ENCODE measurements around the gene RBFOX2. TPM values are rescaled to one million over a fixed set of nuclear protein-coding genes. Genes with fewer than 3 reads are reported as not detected.

The RBFOX2 gene
- total RNA-seq (2021; fragmentation: NEBNext Ultra II Directional; extraction: Animal tissue kit (Norgen Biotek cat#: 25700)) (108 and 121 TPM in 2 replicates), polyA plus RNA-seq (2011; rRNA removed) (122 and 138 TPM in 2 replicates), polyA minus RNA-seq (2011; rRNA and poly(A)+ RNA removed) (181 and 254 TPM in 2 replicates)
- polyA plus RNA-seq (2011; cell fraction: cytosol; rRNA removed): 125 TPM
- 169 TPM for polyA plus RNA-seq (2011; cell fraction: nucleus; rRNA removed)
- 66.5 to 88.5 TPM (median 83.3 TPM) in 4 replicates for polyA plus RNA-seq (2012, experiment 1 of 2)
- 21.5 TPM for polyA plus RNA-seq (2012, experiment 2 of 2)
- 74.2 TPM for polyA plus RNA-seq (2013, experiment 1 of 2)
- 74.1 TPM for polyA plus RNA-seq (2013, experiment 2 of 2)
- 83.7 TPM for polyA minus RNA-seq (2011; cell fraction: cytosol; rRNA and poly(A)+ RNA removed)
- polyA minus RNA-seq (2011; cell fraction: nucleus; rRNA and poly(A)+ RNA removed): 129 TPM
- long read RNA-seq, experiment 1, partial matches to known transcripts: 4 of 1,274 reads
- long read RNA-seq, experiment 1, other reads (novel, unspliced or antisense): 1,266 of 1,274 reads
- long read RNA-seq, experiment 2, transcript RBFOX2-208 (13 exons, 1,254 nt): major isoform, 9 of 139 reads
- long read RNA-seq, experiment 2, partial matches to known transcripts: 90 of 139 reads
- long read RNA-seq, experiment 2, other reads (novel, unspliced or antisense): 33 of 139 reads

DNA sequence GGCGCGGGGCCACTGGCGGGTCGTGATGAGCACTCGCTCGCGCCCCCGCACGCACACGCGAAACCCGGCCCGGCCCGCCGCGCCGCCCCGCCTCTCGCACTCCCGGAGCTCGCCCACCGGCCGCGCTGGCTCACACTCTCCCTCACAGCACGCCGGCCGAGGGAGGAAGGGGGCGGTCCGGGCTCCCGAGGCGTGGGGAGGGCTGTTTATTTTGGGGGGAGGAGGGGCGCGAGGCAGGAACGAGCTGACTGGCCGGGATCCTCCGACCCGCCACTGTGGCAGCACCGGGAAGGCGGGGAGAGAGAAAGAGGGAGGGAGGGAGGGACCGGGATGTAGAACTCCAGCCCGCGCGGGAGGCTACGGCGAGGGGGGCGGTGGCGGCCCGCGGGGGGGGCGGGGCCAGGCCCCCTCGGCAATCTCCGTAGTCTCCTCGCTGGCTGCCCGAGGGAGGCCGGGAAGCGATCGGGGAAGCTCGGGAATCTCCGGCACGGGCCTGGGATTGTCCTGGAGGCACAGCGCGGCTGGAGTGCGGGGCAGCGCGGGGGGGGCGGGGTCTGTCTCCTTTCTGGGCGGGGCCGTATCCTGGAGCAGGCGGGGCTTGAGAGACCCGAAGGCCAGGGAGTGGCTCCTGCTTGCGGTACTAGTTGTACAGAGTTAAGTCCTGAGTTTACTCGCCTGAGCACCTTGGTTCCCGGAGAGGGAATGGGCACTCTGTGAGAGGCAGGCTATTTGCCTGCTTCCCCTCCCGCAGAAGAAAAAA is at the start of gene RBFOX2:
RBFOX2 (minus strand) TSS at position 179 of the 760 bp plus-strand sequence. CDS start 399 bp downstream, outside the sequence.
- Histone ChIP-seq H4K91ac (replicated peaks; ENCODE audit: insufficient read length, low read length) (no peak within 1 kb of the TSS), H4K8ac (ENCODE audit: extremely low read depth, insufficient read depth, low read length) (0 out of 2 replicates have a peak within 1 kb of the TSS, but pooled peaks have one; percentile 91), H3K4me1 (replicated peaks in 1 of 4; ENCODE audit: control insufficient read depth in 3 of 4, insufficient read depth in 4 of 4, low read length in 3 of 4) (peaks cover 0 to 9% (median 6%) of the 10 kb centered on the region in 4 experiments; a peak in 5 of 7 replicates), H3K14ac (ENCODE audit: insufficient read length) (no peak within 1 kb of the TSS), H2BK15ac (ENCODE audit: low read length) (no peak within 1 kb of the TSS), H3K4me3 (ENCODE audit: extremely low read depth in 1 of 4, insufficient read depth in 2 of 4, low read depth in 3 of 4, low read length in 4 of 4) (peak within 1 kb of the TSS; percentile 87 to 95 (median 92)), H2AFZ (ENCODE audit: low read length) (peak within 1 kb of the TSS; percentile 87), H2BK120ac (replicated peaks; ENCODE audit: low read depth, low read length) (no peak within 1 kb of the TSS), H4K5ac (ENCODE audit: insufficient read length, low read depth, low read length) (peak within 1 kb of the TSS; percentile 12), H3K18ac (ENCODE audit: extremely low read depth, low read length) (peak within 1 kb of the TSS; percentile 62), H3K79me1 (ENCODE audit: low read depth, low read length) (no peaks in the 10 kb centered on the region), H3K9ac (replicated peaks in 1 of 4; ENCODE audit: extremely low read depth in 1 of 4, low read depth in 3 of 4, low read length in 3 of 4) (peak within 1 kb of the TSS; percentile 72 to 95 (median 82)), H3K23me2 (ENCODE audit: low read depth, low read length) (peaks cover 8% of the 10 kb centered on the region), H3K27ac (ENCODE audit: low read depth, low read length) (peak within 1 kb of the TSS; percentile 88; the same call in 1 of the 2 replicates), H4K20me1 (replicated peaks in 1 of 2; ENCODE audit: control insufficient read depth in 1 of 2, insufficient read depth in 2 of 2, low read length in 2 of 2) (no peaks in the 10 kb centered on the region), H3K79me2 (ENCODE audit: control insufficient read depth in 1 of 2, insufficient read depth in 2 of 2, low read length in 2 of 2) (peaks cover 5 to 38% of the 10 kb centered on the region in 2 experiments; a peak in 3 of 4 replicates), H3K4me2 (ENCODE audit: insufficient read depth in 1 of 2, low read depth in 2 of 2, low read length in 2 of 2) (peak within 1 kb of the TSS; percentile 88), H2BK20ac (ENCODE audit: low read length) (no peak within 1 kb of the TSS), H3K36me3 (ENCODE audit: control insufficient read depth in 2 of 4, insufficient read depth in 4 of 4, low read length in 3 of 4) (no peaks in the 10 kb centered on the region), H3K4ac (replicated peaks; ENCODE audit: insufficient read length, low read depth, low read length) (peak within 1 kb of the TSS; percentile 1), H3K56ac (replicated peaks; ENCODE audit: insufficient read length, low read depth, low read length) (no peak within 1 kb of the TSS), H2BK5ac (ENCODE audit: low read depth, low read length) (peak within 1 kb of the TSS; percentile 60; the same call in 1 of the 2 replicates), H2BK12ac (ENCODE audit: low read depth, low read length) (0 out of 2 replicates have a peak within 1 kb of the TSS, but pooled peaks have one; percentile 23), H2AK5ac (ENCODE audit: low read depth, low read length) (no peak within 1 kb of the TSS), H3K23ac (ENCODE audit: insufficient read length) (no peak within 1 kb of the TSS), H3K9me3 (ENCODE audit: insufficient read depth in 2 of 2, low read depth in 1 of 2, low read length in 1 of 2) (no peaks in the 10 kb centered on the region), H3K27me3 (replicated peaks in 1 of 4; ENCODE audit: control insufficient read depth in 3 of 4, extremely low read depth in 1 of 4, insufficient read depth in 3 of 4, low read length in 3 of 4) (no peaks in the 10 kb centered on the region)
- ChIA-PET CTCF (ENCODE audit: partially characterized antibody) (interaction anchor here (1.0 to 7.3 kb wide), 4 partner anchors 9 to 97 kb away, joined by 3 to 47 read pairs (median 7); no protein-coding TSS in a partner anchor), POLR2A (ENCODE audit: partially characterized antibody) (interaction anchor here (0.6 to 3.9 kb wide), 12 partner anchors 12 to 189 kb away, joined by 3 to 44 read pairs (median 3); no protein-coding TSS in a partner anchor)
- FAIRE-seq: no peak
- DNase-seq (ENCODE audit: low read depth in 1 of 2, low spot score in 2 of 2): peak; percentile 84 to 99
- WGBS, 2 experiments (ENCODE audit: extremely low coverage in 1 of 2, insufficient coverage in 1 of 2, insufficient read length in 1 of 2, insufficient replicate concordance in 2 of 2, low coverage in 1 of 2, low lambda C conversion rate in 2 of 2, missing lambda C conversion rate in 1 of 2): 11% methylated on average over 8 of the region's 74 CpGs; no CpG with 5 or more reads in 1 of the 2 experiments
- TF ChIP-seq TBP (IDR thresholded peaks at IDR 0.05; ENCODE audit: low read depth, low read length) (no peak), RBBP5 (IDR thresholded peaks at IDR 0.05; ENCODE audit: borderline replicate concordance, low read depth, low read length) (0 out of 2 replicates have a peak, but pooled peaks have one; percentile 27), TAF1 (IDR thresholded peaks at IDR 0.05; ENCODE audit: low read depth, low read length) (peak; percentile 4; the same call in 1 of the 2 replicates), PHF8 (conservative IDR thresholded peaks at IDR 0.05; ENCODE audit: low read depth, low read length) (peak; percentile 87), ASH2L (IDR thresholded peaks at IDR 0.05; ENCODE audit: low read length) (peak; percentile 63)

Data from H1 (cell line).